Measurements from ENCODE around the gene COX6A1. TPM values are rescaled to one million over a fixed set of nuclear protein-coding genes. Genes with fewer than 3 reads are reported as not detected.

The COX6A1 gene
- total and polyA plus RNA-seq, 2 of the 13 experiments (the other 11 are each of a cell fraction or from before 2014, with no cell fraction given): 542 to 673 TPM

DNA sequence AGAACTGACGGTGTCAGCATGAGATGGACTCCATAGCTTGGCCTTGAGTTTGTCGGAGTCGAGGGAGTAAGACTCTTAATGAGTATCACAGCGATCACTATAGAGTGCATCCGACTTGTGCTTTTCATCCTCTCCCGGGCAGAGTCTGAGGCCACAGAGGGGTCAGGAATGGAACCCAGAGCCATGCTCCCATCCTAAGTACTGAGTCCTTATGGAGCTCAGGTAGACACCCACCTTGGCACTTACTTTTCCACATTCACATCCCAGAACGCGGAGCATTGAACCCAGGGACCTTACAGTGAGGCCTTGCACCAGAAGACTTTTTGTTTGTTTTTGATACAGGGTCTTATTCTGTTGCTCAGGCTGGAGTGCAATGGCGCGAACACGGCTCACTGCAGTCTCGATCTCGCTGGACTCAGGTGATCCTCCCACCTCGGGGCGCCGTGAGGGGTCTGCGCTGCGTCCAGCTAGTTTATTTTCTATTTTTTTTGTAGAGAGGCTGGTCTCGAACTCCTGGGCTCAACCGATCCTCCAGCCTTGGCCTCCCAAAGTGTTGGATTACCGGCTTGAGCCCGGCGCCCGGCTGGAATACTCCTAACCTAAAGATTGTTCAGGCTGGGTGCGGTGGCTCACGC lies 32.4 kb downstream of the COX6A1 start (continued):
- TF ChIP-seq AHR (CRISPR knock-in tag; IDR thresholded peaks at IDR 0.05): no peak
- TF ChIP-seq, protein P1, sequence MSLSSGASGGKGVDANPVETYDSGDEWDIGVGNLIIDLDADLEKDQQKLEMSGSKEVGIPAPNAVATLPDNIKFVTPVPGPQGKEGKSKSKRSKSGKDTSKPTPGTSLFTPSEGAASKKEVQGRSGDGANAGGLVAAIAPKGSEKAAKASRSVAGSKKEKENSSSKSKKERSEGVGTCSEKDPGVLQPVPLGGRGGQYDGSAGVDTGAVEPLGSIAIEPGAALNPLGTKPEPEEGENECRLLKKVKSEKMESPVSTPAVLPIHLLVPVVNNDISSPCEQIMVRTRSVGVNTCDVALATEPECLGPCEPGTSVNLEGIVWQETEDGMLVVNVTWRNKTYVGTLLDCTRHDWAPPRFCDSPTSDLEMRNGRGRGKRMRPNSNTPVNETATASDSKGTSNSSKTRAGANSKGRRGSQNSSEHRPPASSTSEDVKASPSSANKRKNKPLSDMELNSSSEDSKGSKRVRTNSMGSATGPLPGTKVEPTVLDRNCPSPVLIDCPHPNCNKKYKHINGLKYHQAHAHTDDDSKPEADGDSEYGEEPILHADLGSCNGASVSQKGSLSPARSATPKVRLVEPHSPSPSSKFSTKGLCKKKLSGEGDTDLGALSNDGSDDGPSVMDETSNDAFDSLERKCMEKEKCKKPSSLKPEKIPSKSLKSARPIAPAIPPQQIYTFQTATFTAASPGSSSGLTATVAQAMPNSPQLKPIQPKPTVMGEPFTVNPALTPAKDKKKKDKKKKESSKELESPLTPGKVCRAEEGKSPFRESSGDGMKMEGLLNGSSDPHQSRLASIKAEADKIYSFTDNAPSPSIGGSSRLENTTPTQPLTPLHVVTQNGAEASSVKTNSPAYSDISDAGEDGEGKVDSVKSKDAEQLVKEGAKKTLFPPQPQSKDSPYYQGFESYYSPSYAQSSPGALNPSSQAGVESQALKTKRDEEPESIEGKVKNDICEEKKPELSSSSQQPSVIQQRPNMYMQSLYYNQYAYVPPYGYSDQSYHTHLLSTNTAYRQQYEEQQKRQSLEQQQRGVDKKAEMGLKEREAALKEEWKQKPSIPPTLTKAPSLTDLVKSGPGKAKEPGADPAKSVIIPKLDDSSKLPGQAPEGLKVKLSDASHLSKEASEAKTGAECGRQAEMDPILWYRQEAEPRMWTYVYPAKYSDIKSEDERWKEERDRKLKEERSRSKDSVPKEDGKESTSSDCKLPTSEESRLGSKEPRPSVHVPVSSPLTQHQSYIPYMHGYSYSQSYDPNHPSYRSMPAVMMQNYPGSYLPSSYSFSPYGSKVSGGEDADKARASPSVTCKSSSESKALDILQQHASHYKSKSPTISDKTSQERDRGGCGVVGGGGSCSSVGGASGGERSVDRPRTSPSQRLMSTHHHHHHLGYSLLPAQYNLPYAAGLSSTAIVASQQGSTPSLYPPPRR (CRISPR knock-in tag; IDR thresholded peaks at IDR 0.05; ENCODE audit: borderline replicate concordance): no peak
- TF ChIP-seq, protein P2, sequence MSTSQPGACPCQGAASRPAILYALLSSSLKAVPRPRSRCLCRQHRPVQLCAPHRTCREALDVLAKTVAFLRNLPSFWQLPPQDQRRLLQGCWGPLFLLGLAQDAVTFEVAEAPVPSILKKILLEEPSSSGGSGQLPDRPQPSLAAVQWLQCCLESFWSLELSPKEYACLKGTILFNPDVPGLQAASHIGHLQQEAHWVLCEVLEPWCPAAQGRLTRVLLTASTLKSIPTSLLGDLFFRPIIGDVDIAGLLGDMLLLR (CRISPR knock-in tag; IDR thresholded peaks at IDR 0.05): no peak
- no peak for TF ChIP-seq ZNF780A (CRISPR knock-in tag; IDR thresholded peaks at IDR 0.05)
- no peak for TF ChIP-seq MIXL1 (CRISPR knock-in tag; IDR thresholded peaks at IDR 0.05)
- TF ChIP-seq, protein P3, sequence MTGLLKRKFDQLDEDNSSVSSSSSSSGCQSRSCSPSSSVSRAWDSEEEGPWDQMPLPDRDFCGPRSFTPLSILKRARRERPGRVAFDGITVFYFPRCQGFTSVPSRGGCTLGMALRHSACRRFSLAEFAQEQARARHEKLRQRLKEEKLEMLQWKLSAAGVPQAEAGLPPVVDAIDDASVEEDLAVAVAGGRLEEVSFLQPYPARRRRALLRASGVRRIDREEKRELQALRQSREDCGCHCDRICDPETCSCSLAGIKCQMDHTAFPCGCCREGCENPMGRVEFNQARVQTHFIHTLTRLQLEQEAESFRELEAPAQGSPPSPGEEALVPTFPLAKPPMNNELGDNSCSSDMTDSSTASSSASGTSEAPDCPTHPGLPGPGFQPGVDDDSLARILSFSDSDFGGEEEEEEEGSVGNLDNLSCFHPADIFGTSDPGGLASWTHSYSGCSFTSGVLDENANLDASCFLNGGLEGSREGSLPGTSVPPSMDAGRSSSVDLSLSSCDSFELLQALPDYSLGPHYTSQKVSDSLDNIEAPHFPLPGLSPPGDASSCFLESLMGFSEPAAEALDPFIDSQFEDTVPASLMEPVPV (CRISPR knock-in tag; IDR thresholded peaks at IDR 0.05): no peak
- TF ChIP-seq ZFAT (CRISPR knock-in tag; conservative IDR thresholded peaks at IDR 0.05): no peak
- no peak for TF ChIP-seq ZC3H4 (CRISPR knock-in tag; IDR thresholded peaks at IDR 0.05; ENCODE audit: borderline replicate concordance)
- no peak for TF ChIP-seq ZNF530 (CRISPR knock-in tag; IDR thresholded peaks at IDR 0.05; ENCODE audit: low read depth)
- TF ChIP-seq KLF6 (CRISPR knock-in tag; IDR thresholded peaks at IDR 0.05): no peak
- no peak for TF ChIP-seq ZBTB1 (CRISPR knock-in tag; IDR thresholded peaks at IDR 0.05; ENCODE audit: borderline replicate concordance)
- TF ChIP-seq ISL2 (CRISPR knock-in tag; IDR thresholded peaks at IDR 0.05): no peak
- no peak for TF ChIP-seq ZNF510 (CRISPR knock-in tag; IDR thresholded peaks at IDR 0.05; ENCODE audit: low read depth)
- no peak for TF ChIP-seq ATF7 (IDR thresholded peaks at IDR 0.05)
- 0 out of 2 replicates have a peak, but pooled peaks have one; percentile 6 for TF ChIP-seq ATF7 (CRISPR knock-in tag; IDR thresholded peaks at IDR 0.05)
- TF ChIP-seq, protein P4, sequence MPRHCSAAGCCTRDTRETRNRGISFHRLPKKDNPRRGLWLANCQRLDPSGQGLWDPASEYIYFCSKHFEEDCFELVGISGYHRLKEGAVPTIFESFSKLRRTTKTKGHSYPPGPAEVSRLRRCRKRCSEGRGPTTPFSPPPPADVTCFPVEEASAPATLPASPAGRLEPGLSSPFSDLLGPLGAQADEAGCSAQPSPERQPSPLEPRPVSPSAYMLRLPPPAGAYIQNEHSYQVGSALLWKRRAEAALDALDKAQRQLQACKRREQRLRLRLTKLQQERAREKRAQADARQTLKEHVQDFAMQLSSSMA (CRISPR knock-in tag; IDR thresholded peaks at IDR 0.05): no peak
- no peak for TF ChIP-seq ZBTB38 (CRISPR knock-in tag; IDR thresholded peaks at IDR 0.05)
- TF ChIP-seq ZNF33B (CRISPR knock-in tag; IDR thresholded peaks at IDR 0.05): no peak
- TF ChIP-seq ZNF674 (CRISPR knock-in tag; IDR thresholded peaks at IDR 0.05; ENCODE audit: low read depth): no peak
- no peak for TF ChIP-seq SRF (IDR thresholded peaks at IDR 0.05; ENCODE audit: low read depth, low read length)
- no peak for TF ChIP-seq HNRNPH1 (optimal IDR thresholded peaks at IDR 0.05; ENCODE audit: low read depth, low read length)
- TF ChIP-seq FOXA1 (IDR thresholded peaks at IDR 0.05): no peak
- no peak for TF ChIP-seq FOXA1 (CRISPR knock-in tag; IDR thresholded peaks at IDR 0.05)
- no peak for TF ChIP-seq ZNF891 (CRISPR knock-in tag; IDR thresholded peaks at IDR 0.05)
- no peak for TF ChIP-seq TBP (CRISPR knock-in tag; IDR thresholded peaks at IDR 0.05)
- TF ChIP-seq ARNTL (CRISPR knock-in tag; IDR thresholded peaks at IDR 0.05): no peak

Measured in HepG2 (cell line).